ENCODE results near the gene SDHD.

DNA sequence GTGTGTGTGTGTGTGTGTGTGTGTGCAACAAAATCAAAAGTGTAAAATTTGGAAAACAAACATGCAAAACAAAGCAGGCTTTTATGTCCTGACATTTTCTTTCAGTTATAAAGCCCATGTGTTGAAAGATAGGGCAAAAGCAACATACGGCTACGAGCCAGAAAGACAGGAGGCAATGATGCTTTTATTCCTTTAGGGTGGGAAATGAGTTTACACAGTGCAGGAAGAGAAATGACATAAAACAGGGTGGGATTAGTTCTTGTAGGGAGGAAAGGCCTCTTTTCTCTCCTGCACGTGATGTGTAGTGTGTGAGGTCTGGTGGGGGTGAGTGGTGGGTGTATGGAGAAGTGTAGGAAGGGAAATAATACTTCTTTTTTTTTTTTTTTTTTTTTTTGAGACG lies 47.8 kb downstream of the SDHD start:
- no peak for TF ChIP-seq SOX15 (CRISPR knock-in tag; IDR thresholded peaks at IDR 0.05)
- TF ChIP-seq, protein P1, sequence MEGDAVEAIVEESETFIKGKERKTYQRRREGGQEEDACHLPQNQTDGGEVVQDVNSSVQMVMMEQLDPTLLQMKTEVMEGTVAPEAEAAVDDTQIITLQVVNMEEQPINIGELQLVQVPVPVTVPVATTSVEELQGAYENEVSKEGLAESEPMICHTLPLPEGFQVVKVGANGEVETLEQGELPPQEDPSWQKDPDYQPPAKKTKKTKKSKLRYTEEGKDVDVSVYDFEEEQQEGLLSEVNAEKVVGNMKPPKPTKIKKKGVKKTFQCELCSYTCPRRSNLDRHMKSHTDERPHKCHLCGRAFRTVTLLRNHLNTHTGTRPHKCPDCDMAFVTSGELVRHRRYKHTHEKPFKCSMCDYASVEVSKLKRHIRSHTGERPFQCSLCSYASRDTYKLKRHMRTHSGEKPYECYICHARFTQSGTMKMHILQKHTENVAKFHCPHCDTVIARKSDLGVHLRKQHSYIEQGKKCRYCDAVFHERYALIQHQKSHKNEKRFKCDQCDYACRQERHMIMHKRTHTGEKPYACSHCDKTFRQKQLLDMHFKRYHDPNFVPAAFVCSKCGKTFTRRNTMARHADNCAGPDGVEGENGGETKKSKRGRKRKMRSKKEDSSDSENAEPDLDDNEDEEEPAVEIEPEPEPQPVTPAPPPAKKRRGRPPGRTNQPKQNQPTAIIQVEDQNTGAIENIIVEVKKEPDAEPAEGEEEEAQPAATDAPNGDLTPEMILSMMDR (IDR thresholded peaks at IDR 0.05), result no peak
- no peak for TF ChIP-seq KAT7 (CRISPR knock-in tag; IDR thresholded peaks at IDR 0.05; ENCODE audit: borderline replicate concordance)
- no peak for TF ChIP-seq IRF2 (CRISPR knock-in tag; IDR thresholded peaks at IDR 0.05; ENCODE audit: borderline replicate concordance, low read depth)
- no peak for TF ChIP-seq FOXP4 (CRISPR knock-in tag; IDR thresholded peaks at IDR 0.05)
- TF ChIP-seq NR1H2 (CRISPR knock-in tag; IDR thresholded peaks at IDR 0.05), result no peak
- TF ChIP-seq TEAD4 (CRISPR knock-in tag; IDR thresholded peaks at IDR 0.05), result no peak
- TF ChIP-seq, protein P2, sequence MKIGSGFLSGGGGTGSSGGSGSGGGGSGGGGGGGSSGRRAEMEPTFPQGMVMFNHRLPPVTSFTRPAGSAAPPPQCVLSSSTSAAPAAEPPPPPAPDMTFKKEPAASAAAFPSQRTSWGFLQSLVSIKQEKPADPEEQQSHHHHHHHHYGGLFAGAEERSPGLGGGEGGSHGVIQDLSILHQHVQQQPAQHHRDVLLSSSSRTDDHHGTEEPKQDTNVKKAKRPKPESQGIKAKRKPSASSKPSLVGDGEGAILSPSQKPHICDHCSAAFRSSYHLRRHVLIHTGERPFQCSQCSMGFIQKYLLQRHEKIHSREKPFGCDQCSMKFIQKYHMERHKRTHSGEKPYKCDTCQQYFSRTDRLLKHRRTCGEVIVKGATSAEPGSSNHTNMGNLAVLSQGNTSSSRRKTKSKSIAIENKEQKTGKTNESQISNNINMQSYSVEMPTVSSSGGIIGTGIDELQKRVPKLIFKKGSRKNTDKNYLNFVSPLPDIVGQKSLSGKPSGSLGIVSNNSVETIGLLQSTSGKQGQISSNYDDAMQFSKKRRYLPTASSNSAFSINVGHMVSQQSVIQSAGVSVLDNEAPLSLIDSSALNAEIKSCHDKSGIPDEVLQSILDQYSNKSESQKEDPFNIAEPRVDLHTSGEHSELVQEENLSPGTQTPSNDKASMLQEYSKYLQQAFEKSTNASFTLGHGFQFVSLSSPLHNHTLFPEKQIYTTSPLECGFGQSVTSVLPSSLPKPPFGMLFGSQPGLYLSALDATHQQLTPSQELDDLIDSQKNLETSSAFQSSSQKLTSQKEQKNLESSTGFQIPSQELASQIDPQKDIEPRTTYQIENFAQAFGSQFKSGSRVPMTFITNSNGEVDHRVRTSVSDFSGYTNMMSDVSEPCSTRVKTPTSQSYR (CRISPR knock-in tag; IDR thresholded peaks at IDR 0.05), result no peak
- TF ChIP-seq, protein P3, sequence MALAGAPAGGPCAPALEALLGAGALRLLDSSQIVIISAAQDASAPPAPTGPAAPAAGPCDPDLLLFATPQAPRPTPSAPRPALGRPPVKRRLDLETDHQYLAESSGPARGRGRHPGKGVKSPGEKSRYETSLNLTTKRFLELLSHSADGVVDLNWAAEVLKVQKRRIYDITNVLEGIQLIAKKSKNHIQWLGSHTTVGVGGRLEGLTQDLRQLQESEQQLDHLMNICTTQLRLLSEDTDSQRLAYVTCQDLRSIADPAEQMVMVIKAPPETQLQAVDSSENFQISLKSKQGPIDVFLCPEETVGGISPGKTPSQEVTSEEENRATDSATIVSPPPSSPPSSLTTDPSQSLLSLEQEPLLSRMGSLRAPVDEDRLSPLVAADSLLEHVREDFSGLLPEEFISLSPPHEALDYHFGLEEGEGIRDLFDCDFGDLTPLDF (CRISPR knock-in tag; IDR thresholded peaks at IDR 0.05), result no peak
- no peak for TF ChIP-seq JUN (CRISPR knock-in tag; IDR thresholded peaks at IDR 0.05)
